ENCODE measurements around the gene VSTM4.

The VSTM4 gene

GRCh38 chr10:49037187-49037586 lies 78.1 kb downstream of the VSTM4 start:
- DNase-seq: no peak

- DNase-seq: no peak
These were observed 78.7 kb downstream of the VSTM4 start for GRCh38 chr10:49036638-49037037.

- DNase-seq: no peak
These were observed 79.4 kb downstream of the VSTM4 start for GRCh38 chr10:49035920-49036319.

DNA sequence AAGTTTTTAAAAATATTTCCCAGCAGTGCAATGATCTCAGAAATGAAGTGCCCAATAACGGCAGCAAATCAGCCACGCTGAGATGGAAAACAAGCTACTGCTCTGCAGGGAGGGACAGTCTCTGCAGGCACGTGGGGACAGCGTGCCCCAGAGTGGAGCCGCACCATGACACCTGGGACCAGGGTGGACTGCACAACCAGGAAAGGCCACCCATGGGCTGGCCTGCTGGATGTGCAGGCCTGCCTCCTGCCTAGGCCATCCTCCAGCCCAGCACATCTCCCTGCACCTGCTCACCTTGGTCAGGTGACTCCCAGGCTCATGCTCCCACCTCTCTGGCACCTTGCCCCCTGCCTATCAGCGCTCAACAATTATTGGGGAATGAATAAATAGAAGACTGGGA lies 80.4 kb downstream of the VSTM4 start:
- DNase-seq: no peak

GRCh38 chr10:49033939-49034338 lies 81.4 kb downstream of the VSTM4 start:
- no peak for DNase-seq

DNA sequence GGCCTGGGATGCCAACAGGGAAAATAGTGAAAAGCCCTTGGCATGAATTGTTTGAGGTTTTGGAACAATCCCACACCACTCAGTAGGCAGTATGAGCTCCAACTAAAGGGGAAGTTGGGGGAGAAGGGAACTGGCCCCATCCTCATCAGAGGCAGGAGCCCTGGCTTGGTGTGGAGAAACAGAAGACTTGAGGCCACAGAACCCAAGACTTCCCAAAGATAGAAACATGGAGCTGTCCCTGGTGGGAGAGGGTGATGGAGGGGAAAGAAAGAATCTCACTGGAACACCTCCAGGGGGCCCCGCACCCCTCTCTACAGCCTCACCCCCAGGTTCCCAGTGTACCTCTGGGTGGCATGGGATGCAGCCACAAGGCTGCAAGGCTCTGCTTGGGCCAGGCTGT lies 85.7 kb downstream of the VSTM4 start:
- DNase-seq: no peak

DNA sequence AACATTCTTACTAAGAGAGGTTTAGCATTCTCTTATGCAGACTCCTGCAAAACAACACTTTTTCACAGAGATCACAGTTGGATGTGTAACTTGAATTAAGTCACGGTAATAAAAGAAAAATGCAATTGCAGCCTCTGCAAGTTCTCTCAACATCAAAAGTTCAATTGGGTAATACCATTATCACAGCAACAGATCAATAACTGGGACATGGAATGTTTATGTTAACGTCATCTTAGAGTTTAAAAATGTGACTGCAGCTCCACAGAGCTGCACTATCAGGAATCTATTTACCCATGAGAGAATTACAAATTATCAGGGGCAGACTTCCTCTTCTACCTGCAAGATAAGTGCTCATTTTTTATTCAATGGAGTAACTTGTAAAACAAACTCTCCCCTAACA lies 86.7 kb downstream of the VSTM4 start:
- no peak for DNase-seq

DNA sequence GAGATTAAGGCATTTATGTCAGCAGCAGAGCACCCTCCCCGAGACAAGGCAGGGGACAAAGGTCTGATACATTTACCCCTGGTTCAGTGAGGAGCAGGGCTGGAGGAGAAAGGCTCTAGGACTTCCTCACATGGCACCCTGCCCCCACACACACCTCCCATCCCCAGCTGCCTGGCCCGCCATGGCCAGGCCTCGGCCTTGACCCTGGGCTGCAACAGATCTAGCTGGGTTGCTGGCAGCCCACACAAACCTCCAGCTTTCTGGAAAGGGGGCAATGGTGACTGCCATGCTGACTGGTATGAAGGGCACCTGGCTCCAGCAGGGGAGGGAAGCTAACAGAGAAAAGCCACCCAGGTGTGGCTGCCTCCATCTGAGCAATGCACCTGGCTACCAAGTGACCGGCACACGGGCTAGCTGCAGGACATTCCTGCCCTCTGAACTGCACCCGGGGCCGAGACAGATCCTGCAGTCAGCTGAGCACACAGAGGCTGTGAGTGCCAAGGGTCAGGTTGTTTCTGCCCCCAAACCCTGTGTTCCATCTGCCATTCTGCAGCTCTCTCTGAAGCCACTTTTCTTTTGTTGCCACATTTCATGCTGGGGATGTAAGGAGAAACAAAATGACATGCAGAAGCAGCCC lies 89.9 kb downstream of the VSTM4 start:
- DNase-seq: no peak

DNA sequence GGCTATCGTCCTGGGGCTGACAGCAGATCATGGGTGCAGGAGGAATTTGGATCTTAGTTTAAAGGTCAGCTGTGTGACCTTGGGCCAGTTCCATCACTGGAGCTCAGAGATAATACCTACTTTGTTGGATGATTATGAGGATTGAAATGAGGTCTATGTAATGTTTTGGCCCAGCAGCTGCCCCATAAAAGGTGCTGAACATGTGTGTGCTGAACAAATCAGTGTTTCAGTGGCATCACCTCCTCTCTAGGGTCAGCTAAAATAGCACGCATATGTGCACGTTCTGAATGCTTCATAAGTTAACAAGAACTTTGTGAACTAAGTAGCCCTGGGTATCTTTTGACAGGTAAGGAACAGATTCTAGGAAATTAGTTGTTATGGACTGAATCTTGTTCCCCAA lies 90.8 kb downstream of the VSTM4 start:
- DNase-seq: no peak

GRCh38 chr10:49023752-49024151 lies 91.6 kb downstream of the VSTM4 start:
- no peak for DNase-seq

- DNase-seq: no peak
These were observed 92.3 kb downstream of the VSTM4 start for GRCh38 chr10:49023071-49023470.

GRCh38 chr10:49021685-49022084 lies 93.6 kb downstream of the VSTM4 start:
- DNase-seq: no peak

GRCh38 chr10:49015700-49016099 lies 99.6 kb downstream of the VSTM4 start:
- no peak for DNase-seq

GRCh38 chr10:49012603-49013002 lies 102.7 kb downstream of the VSTM4 start:
- no peak for DNase-seq

DNA sequence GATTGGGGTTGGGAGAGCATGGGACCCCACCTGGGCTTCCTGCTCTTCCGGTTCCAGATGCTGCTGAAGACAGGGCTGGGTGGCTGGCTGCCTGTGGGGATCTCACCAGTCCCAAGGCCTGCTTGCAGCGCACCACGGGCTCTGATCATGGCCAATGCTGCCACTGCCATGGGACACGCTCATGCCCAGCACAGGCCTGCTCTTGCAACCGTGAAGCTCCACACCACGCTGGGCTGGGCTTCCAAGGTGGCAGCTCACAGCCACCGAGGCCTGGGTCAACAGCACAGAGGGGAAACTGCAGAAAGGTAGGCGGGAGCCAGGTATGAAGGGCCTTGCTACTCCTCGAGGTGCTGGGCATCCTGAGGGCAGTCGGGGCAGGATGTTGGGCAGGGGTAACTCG lies 103.6 kb downstream of the VSTM4 start:
- no peak for DNase-seq

DNA sequence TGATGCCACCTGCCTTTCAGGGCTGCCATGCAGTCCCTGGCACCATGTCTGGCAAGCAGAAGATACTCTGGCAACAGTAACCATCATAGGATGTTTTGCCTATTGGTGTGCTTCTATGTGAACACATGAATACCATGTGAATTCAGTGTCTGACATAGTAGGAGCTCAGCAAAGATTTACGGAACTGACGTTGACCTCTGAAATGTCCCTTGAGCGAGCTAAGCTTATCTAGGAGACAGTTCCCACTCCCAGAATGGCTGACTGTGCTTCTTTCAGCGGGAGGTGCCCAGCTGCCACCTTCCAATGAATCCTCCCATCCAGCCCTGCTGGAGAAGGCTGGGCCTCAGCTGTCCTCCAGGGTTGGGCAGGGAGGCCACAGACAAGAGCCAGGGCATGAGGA lies 104.5 kb downstream of the VSTM4 start:
- no peak for DNase-seq

DNA sequence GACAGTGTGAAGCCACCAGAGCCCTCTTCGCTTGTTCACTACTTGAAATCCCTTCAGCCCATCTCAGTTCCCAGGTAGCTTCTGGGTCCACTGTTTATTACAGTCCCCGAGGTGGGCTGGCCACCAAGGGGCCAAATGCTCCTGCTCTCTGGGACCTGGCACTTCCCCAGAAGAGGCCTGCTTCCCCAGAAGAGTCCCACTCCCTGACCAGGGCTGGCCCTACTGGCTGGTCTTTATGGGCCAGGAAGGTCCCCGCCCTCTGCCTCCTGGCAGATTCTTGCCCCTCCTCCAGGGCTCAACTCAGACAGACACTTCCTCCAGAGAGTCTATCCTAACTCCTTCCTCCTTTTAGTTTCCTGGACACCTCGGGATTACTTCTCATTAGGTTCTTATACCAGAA lies 105.0 kb downstream of the VSTM4 start:
- no peak for DNase-seq

GRCh38 chr10:49009199-49009979 lies 105.9 kb downstream of the VSTM4 start:
- no peak for DNase-seq

DNA sequence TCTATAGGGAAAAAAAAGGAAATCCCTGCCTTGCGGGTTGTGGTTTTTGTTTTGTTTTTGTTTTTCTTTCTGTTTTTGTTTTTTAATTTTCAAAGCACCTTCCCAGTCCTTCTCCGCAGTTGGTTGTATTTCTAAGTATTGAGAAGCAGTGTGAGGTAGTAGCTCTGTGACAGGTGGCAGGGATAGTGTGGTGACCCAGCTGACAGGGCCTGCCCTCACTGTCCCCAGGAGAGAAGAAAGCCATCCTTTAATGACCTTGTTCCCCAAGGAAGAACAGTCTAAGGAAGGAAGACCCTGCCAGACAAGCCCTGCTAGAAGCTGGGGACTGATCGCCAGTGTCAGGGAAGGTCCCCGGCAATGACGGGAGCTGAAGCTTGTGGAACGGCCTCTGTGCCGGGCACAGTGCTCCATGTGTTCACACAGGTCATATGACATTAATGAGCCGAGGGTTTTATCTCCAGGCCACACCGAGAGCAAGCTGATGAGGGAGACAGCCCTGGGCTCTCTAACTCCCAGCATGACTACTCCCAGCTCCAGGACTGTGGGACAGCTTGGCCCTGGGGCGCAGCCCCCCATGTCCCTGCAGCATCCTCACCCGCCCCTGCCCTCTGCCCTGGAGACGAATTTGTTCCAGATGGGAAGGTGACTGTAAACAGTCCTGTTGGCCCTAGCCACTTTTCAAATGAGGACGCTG lies 106.7 kb downstream of the VSTM4 start:
- DNase-seq: no peak

GRCh38 chr10:49008091-49008490 lies 107.2 kb downstream of the VSTM4 start:
- no peak for DNase-seq

DNA sequence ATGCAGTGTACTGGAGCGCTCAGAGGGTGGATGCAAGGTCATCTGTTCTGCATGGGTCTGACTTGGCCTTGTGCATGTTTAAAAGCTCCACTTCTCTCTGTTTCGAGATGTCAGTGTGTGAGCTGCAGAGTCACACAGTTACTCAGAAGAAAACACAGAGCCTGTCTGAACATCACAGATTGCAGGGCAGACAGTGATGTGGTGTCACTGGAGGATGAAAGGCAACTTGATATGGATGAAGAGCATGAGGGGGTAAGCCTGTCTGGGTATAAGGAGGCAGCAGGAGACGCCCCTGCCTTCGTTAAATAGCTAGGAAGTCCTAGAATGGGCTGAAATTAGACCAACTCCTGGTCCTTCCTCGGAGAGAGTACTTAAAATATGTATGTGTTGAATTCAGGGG lies 108.2 kb downstream of the VSTM4 start:
- no peak for DNase-seq

GRCh38 chr10:49005270-49005669 lies 110.1 kb downstream of the VSTM4 start:
- no peak for DNase-seq

DNA sequence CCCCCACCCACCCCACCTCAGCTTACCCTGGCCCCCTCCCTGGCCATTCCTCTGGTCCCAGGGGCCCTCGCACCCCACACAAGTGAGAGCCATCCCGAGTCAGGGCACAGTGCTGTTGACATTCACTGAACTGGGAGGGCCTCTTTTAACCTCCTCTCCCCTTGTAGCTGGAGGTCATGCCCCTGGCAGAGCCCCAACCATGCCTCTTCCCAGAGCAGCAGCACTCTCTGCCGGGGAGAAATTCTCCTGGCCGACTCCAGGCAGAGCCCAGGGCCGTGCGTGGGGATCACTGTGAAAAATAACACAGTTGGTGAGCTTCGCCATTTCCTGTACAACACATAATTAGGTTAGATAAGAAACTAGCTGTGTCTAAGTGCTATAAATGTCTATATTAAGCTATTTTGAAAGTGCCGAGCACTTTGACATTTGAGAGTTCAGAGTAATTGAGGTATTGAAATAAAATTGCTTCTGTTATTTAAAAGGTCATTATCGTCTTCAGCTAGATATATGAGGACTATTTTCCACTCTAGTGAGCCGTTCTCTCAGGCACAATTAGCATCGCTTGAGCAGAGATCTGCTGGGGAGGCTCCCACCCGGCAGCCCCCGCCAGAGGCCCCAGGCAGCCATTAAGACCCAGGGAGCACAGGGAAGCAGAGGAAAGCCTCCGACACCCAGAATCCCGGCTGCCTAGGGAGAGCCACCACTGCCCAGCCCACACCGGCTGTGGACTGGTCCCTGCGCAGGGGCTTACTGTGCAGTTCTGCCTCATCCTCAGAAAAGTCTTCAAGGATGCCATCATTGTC lies 113.3 kb downstream of the VSTM4 start:
- no peak for DNase-seq
